GM12891 (cell line): ENCODE results near the gene PPP1R13B.

Source experiments
- POLR2A ChIP-seq: IDR thresholded peaks from 2 replicates; pipeline ENCODE4 v1.6.1; 2011; ENCODE audit warnings: low read depth, low read length, control low read depth
- POLR2AphosphoS5 ChIP-seq: IDR thresholded peaks from 2 replicates; pipeline ENCODE4 v1.6.1; 2011; ENCODE audit warnings: low read depth, low read length, control low read depth
- SPI1 ChIP-seq: IDR thresholded peaks from 2 replicates; pipeline ENCODE4 v1.6.1; 2011; ENCODE audit warnings: low read depth, low read length, control low read depth
- TAF1 ChIP-seq: IDR thresholded peaks from 2 replicates; pipeline ENCODE4 v1.6.1; 2011; ENCODE audit warnings: low read depth, low read length, control low read depth

- TF ChIP-seq POLR2AphosphoS5 (no peak), POLR2A (no peak), TAF1 (no peak), SPI1 (no peak)
Measured at GRCh38 chr14:103881268-103882201, 34.2 kb upstream of the PPP1R13B start.
